Measurements from ENCODE around the gene TGIF2. TPM values are rescaled to one million over a fixed set of nuclear protein-coding genes. Genes with fewer than 3 reads are reported as not detected.

Gene TGIF2
- total and polyA plus RNA-seq, 2 of the 13 experiments (the other 11 are each of a cell fraction or from before 2014, with no cell fraction given), result 41.3 to 53.9 TPM

GRCh38 chr20:36632147-36632486 lies 58.7 kb downstream of the TGIF2 start:
- Histone ChIP-seq H3K27ac (ENCODE audit: extremely low read length, insufficient read depth, low read length) (peak overlapping the region; percentile 14), H2AFZ (ENCODE audit: low read length) (peak overlapping the region; percentile 74), H3K4me2 (ENCODE audit: low read depth, low read length) (peak overlapping the region; percentile 88), H3K9me3 (ENCODE audit: low read length) (no peaks in the 10 kb centered on the region), H3K4me1 (ENCODE audit: insufficient read depth, low read length) (peaks cover 36% of the 10 kb centered on the region), H3K9ac (ENCODE audit: insufficient read depth, low read depth, low read length) (peak overlapping the region; percentile 71), H3K27me3 (ENCODE audit: control insufficient read depth in 1 of 2, insufficient read depth in 2 of 2, low read length in 2 of 2) (no peaks in the 10 kb centered on the region), H3K4me3 (replicated peaks in 1 of 3; ENCODE audit: insufficient read depth in 1 of 3, low read depth in 2 of 3, low read length in 3 of 3) (peak overlapping the region in 2 of 3 experiments; percentile 26 to 68; a peak in 2 of 6 replicates), H3K79me2 (ENCODE audit: insufficient read depth, low read length) (no peaks in the 10 kb centered on the region), H3K36me3 (replicated peaks in 1 of 2; ENCODE audit: control insufficient read depth in 1 of 2, insufficient read depth in 2 of 2, low read length in 2 of 2) (no peaks in the 10 kb centered on the region), H4K20me1 (ENCODE audit: insufficient read depth, low read length) (no peaks in the 10 kb centered on the region)
- no TSS peak for BruUV-seq (replicated peaks)
- DNase-seq (ENCODE audit: low spot score) (no peak), FAIRE-seq (no peak), ATAC-seq (peak; percentile 36)
- in situ Hi-C loops (cut with HindIII; ENCODE audit: extremely low pct_ligation_motif_present, low pct_unique_long_range_greater_than_20kb), result no loop called here
- CTCF ChIA-PET (ENCODE audit: low intra/inter-chr PET ratio, low total read pairs), result interaction anchor here (1.3 to 1.8 kb wide), 4 partner anchors 19 to 76 kb away, joined by 3 to 20 read pairs (median 6); partner anchors contain the start of gene RAB5IF
- intact Hi-C loops (cut with micrococcal nuclease; ENCODE audit: unreplicated experiment), result loop anchor here (1.0 kb wide), 1 partner anchor 20 kb away; no protein-coding TSS in a partner anchor
- POLR2A ChIA-PET, result interaction anchor here (0.8 to 5.5 kb wide), 15 partner anchors 8 to 177 kb away, joined by 3 to 54 read pairs (median 5); partner anchors contain the start of genes NDRG3 and RAB5IF
- 62% methylated on average over 3 of the region's 3 CpGs for WGBS (ENCODE audit: low lambda C conversion rate)
- TF ChIP-seq ZNF550 (CRISPR knock-in tag; IDR thresholded peaks at IDR 0.05; ENCODE audit: borderline replicate concordance) (peak; percentile 63; the same call in 1 of the 2 replicates), CHD4 (IDR thresholded peaks at IDR 0.05; ENCODE audit: borderline replicate concordance, low read length) (no peak), ZNF672 (CRISPR knock-in tag; IDR thresholded peaks at IDR 0.05) (no peak), ZNF337 (CRISPR knock-in tag; IDR thresholded peaks at IDR 0.05; ENCODE audit: borderline replicate concordance, low read depth) (0 out of 2 replicates have a peak, but pooled peaks have one; percentile 2), MEIS2 (CRISPR knock-in tag; IDR thresholded peaks at IDR 0.05) (0 out of 2 replicates have a peak, but pooled peaks have one; percentile 17), CERS6 (CRISPR knock-in tag; IDR thresholded peaks at IDR 0.05) (0 out of 2 replicates have a peak, but pooled peaks have one; percentile 45), ZBED4 (CRISPR knock-in tag; IDR thresholded peaks at IDR 0.05; ENCODE audit: borderline replicate concordance) (no peak), NAIF1 (CRISPR knock-in tag; IDR thresholded peaks at IDR 0.05; ENCODE audit: borderline replicate concordance) (no peak), SOX5 (CRISPR knock-in tag; IDR thresholded peaks at IDR 0.05; ENCODE audit: borderline replicate concordance) (no peak), SSRP1 (CRISPR knock-in tag; IDR thresholded peaks at IDR 0.05) (no peak), ZNF326 (CRISPR knock-in tag; IDR thresholded peaks at IDR 0.05; ENCODE audit: borderline replicate concordance) (no peak), ZSCAN21 (CRISPR knock-in tag; IDR thresholded peaks at IDR 0.05; ENCODE audit: borderline replicate concordance) (0 out of 2 replicates have a peak, but pooled peaks have one; percentile 53), ZNF674 (CRISPR knock-in tag; IDR thresholded peaks at IDR 0.05; ENCODE audit: low read depth) (0 out of 2 replicates have a peak, but pooled peaks have one; percentile 55), ZSCAN12 (CRISPR knock-in tag; IDR thresholded peaks at IDR 0.05) (0 out of 2 replicates have a peak, but pooled peaks have one; percentile 1), CBX1 (IDR thresholded peaks at IDR 0.05; ENCODE audit: low read depth) (peak; percentile 12)
- TF ChIP-seq, protein P1, sequence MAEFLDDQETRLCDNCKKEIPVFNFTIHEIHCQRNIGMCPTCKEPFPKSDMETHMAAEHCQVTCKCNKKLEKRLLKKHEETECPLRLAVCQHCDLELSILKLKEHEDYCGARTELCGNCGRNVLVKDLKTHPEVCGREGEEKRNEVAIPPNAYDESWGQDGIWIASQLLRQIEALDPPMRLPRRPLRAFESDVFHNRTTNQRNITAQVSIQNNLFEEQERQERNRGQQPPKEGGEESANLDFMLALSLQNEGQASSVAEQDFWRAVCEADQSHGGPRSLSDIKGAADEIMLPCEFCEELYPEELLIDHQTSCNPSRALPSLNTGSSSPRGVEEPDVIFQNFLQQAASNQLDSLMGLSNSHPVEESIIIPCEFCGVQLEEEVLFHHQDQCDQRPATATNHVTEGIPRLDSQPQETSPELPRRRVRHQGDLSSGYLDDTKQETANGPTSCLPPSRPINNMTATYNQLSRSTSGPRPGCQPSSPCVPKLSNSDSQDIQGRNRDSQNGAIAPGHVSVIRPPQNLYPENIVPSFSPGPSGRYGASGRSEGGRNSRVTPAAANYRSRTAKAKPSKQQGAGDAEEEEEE (CRISPR knock-in tag; IDR thresholded peaks at IDR 0.05; ENCODE audit: borderline replicate concordance), result 0 out of 2 replicates have a peak, but pooled peaks have one; percentile 4
- TF ChIP-seq, protein P2, sequence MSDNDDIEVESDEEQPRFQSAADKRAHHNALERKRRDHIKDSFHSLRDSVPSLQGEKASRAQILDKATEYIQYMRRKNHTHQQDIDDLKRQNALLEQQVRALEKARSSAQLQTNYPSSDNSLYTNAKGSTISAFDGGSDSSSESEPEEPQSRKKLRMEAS (IDR thresholded peaks at IDR 0.05), result 0 out of 2 replicates have a peak, but pooled peaks have one; percentile 14
